Bronchial epithelial cell (primary cell): ENCODE results near the gene TTC27. TPM values are rescaled to one million over a fixed set of nuclear protein-coding genes. Genes with fewer than 3 reads are reported as not detected.

ENCODE experiments used
- DNase-seq: peaks from one replicate; pipeline ENCODE4 v3.0.0-alpha.2; 2010; ENCODE audit warnings: low read depth
- FAIRE-seq: peaks from 2 replicates; lab custom pipeline; 2011; peaks lifted over from hg19 to GRCh38; lab: Jason Lieb, UNC
- H3K27me3 ChIP-seq: 2 replicates; pipeline ENCODE4 v1.5.1; 2011; ENCODE audit warnings: low read length; ENCODE audit not compliant: control insufficient read depth, insufficient read depth
- H3K36me3 ChIP-seq: 2 replicates; pipeline ENCODE4 v1.5.1; 2011; ENCODE audit warnings: low read length; ENCODE audit not compliant: control insufficient read depth, insufficient read depth
- H3K4me3 ChIP-seq: 2 replicates; pipeline ENCODE4 v1.5.1; 2011; ENCODE audit warnings: mild to moderate bottlenecking, low read depth, low read length, control low read depth
- total RNA-seq: library from RNA; depleted of rRNA; stranded (reverse); fragments of >200 nt; gene quantifications from 2 replicates; pipeline ENCODE4 v1.2.1, GENCODE V29; 2014
- TF ChIP-seq, protein P1 (sequence below): IDR thresholded peaks from 2 replicates; pipeline ENCODE4 v1.5.1; 2011; ENCODE audit warnings: mild to moderate bottlenecking, moderate library complexity, low read length, control low read depth, inconsistent platforms; ENCODE audit not compliant: insufficient read depth, severe bottlenecking

Gene TTC27
- total RNA-seq, 1 donor from 2014 or later = 25.3 TPM

GRCh38 chr2:32671885-32672533 lies 44.2 kb downstream of the TTC27 start:
- H3K36me3 ChIP-seq = no peaks in the 10 kb centered on the region
- no peak for FAIRE-seq
- H3K4me3 ChIP-seq = no peak overlapping the region
- no peaks in the 10 kb centered on the region for H3K27me3 ChIP-seq
- DNase-seq = no peak
- TF ChIP-seq, protein P1, sequence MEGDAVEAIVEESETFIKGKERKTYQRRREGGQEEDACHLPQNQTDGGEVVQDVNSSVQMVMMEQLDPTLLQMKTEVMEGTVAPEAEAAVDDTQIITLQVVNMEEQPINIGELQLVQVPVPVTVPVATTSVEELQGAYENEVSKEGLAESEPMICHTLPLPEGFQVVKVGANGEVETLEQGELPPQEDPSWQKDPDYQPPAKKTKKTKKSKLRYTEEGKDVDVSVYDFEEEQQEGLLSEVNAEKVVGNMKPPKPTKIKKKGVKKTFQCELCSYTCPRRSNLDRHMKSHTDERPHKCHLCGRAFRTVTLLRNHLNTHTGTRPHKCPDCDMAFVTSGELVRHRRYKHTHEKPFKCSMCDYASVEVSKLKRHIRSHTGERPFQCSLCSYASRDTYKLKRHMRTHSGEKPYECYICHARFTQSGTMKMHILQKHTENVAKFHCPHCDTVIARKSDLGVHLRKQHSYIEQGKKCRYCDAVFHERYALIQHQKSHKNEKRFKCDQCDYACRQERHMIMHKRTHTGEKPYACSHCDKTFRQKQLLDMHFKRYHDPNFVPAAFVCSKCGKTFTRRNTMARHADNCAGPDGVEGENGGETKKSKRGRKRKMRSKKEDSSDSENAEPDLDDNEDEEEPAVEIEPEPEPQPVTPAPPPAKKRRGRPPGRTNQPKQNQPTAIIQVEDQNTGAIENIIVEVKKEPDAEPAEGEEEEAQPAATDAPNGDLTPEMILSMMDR = no peak

GRCh38 chr2:32678825-32679224 lies 51.0 kb downstream of the TTC27 start:
- DNase-seq = peak; percentile 6
- H3K4me3 ChIP-seq = no peak overlapping the region
- H3K36me3 ChIP-seq = no peaks in the 10 kb centered on the region
- TF ChIP-seq, protein P1 = no peak
- no peak for FAIRE-seq
- no peaks in the 10 kb centered on the region for H3K27me3 ChIP-seq

- DNase-seq (peak; percentile 16), FAIRE-seq (no peak)
- H3K4me3 ChIP-seq = no peak overlapping the region
- H3K27me3 ChIP-seq = no peaks in the 10 kb centered on the region
- H3K36me3 ChIP-seq = no peaks in the 10 kb centered on the region
- TF ChIP-seq, protein P1 = no peak
Measured at GRCh38 chr2:32680942-32681341, 53.1 kb downstream of the TTC27 start.

GRCh38 chr2:32683520-32684086 lies 55.8 kb downstream of the TTC27 start:
- H3K27me3 ChIP-seq = no peaks in the 10 kb centered on the region
- no peak for FAIRE-seq
- TF ChIP-seq, protein P1 = no peak
- H3K36me3 ChIP-seq = no peaks in the 10 kb centered on the region
- H3K4me3 ChIP-seq = no peak overlapping the region
- no peak for DNase-seq

GRCh38 chr2:32688541-32688940 lies 60.7 kb downstream of the TTC27 start:
- no peaks in the 10 kb centered on the region for H3K36me3 ChIP-seq
- TF ChIP-seq, protein P1 = no peak
- no peaks in the 10 kb centered on the region for H3K27me3 ChIP-seq
- DNase-seq (peak; percentile 89), FAIRE-seq (no peak)
- no peak overlapping the region for H3K4me3 ChIP-seq
